ENCODE results near the gene TTC33.

DNA sequence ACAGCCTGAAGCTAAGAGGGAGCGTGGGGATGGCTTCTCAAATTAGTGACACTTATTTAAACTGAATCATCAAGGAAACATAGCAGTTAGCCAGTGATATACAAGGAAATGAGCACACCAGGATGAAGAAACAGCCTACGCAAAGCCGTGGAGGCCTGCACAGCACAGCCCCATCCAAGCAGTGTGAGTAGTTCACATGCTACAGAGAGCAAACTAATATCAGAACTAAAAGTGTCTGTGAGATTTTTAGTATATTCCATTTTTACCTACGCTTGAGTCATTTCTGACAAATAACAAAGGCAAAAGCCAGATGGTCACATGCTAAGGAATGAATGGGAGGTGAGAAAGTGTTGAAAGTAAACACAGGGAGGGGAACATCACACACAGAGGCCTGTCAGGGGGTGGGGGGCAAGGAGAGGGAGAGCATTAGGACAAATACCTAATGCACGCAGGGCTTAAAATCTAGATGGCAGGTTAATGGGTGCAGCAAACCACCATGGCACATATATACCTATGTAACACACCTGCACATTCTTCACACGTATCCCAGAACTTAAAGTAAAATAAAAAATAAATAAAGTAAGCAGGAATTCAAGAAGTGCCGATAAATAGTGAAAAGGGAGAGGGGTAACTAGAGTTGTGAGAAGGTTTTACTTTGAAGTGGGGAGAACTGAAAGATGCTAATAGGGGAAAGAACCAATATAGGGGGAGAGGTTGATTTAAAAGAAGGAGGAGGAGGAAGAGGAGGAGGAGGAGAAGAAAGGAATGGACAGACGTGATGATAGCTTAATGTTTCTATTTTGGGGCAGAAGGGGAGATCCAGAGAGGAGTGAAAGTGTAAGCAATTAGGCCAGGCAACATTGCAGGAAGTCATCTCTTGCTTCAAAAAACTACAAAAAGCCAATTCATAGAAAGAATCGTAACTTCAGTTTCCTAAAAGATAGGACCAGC, 177.0 kb downstream of the TTC33 start:
- TF ChIP-seq, protein P1, sequence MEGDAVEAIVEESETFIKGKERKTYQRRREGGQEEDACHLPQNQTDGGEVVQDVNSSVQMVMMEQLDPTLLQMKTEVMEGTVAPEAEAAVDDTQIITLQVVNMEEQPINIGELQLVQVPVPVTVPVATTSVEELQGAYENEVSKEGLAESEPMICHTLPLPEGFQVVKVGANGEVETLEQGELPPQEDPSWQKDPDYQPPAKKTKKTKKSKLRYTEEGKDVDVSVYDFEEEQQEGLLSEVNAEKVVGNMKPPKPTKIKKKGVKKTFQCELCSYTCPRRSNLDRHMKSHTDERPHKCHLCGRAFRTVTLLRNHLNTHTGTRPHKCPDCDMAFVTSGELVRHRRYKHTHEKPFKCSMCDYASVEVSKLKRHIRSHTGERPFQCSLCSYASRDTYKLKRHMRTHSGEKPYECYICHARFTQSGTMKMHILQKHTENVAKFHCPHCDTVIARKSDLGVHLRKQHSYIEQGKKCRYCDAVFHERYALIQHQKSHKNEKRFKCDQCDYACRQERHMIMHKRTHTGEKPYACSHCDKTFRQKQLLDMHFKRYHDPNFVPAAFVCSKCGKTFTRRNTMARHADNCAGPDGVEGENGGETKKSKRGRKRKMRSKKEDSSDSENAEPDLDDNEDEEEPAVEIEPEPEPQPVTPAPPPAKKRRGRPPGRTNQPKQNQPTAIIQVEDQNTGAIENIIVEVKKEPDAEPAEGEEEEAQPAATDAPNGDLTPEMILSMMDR (IDR thresholded peaks at IDR 0.05 in 4 of 5, conservative IDR thresholded peaks at IDR 0.05 in 1 of 5): no peak
- TF ChIP-seq POLR2A (IDR thresholded peaks at IDR 0.05): no peak
